B cell (primary cell): ENCODE results near the gene GREM1. TPM values are rescaled to one million over a fixed set of nuclear protein-coding genes. Genes with fewer than 3 reads are reported as not detected.

Source experiments
- ATAC-seq: fragments of 200-7000 bp; cut with Tn5 transposase; one replicate; pipeline ENCODE4 v1.10.0; 2021; ENCODE audit warnings: low read depth, mild to moderate bottlenecking, moderate number of reproducible peaks, moderate library complexity
- CTCF ChIA-PET: fragments of 350-600 bp; sonication (Branson Sonifier 250); formaldehyde crosslinking; loops from one replicate; lab custom pipeline; 2021; ENCODE audit warnings: antibody characterized with exemption, inconsistent platforms; lab: Charles Lee
- POLR2A ChIA-PET: fragments of 350-600 bp; sonication (Branson Sonifier 250); formaldehyde crosslinking; loops from one replicate; lab custom pipeline; 2021; ENCODE audit warnings: antibody characterized with exemption; lab: Charles Lee
- DNase-seq: peaks from one replicate; pipeline ENCODE4 v3.0.0; 2013
- H2AFZ ChIP-seq: 2 replicates; pipeline ENCODE4 v1.6.1; 2012; ENCODE audit warnings: mild to moderate bottlenecking, low read depth, low read length; ENCODE audit not compliant: insufficient read depth, poor library complexity, severe bottlenecking
- H3K27ac ChIP-seq, 2 donors: 1 replicate in 1 of 2; 2 replicates in 1 of 2; pipeline ENCODE4 v1.5.1; 2012 to 2013; ENCODE audit warnings: low read length in 2 of 2, mild to moderate bottlenecking in 2 of 2, moderate library complexity in 1 of 2
- H3K27me3 ChIP-seq, 4 experiments: fragments of 200-600 bp in 1 of 4; sonication (generic) in 1 of 4; replicated peaks in 1 of 4; 1 replicate in 2 of 4; 2 replicates in 2 of 4; pipeline versions ENCODE4 v1.6.1 to v1.7.0; 2013 to 2016; ENCODE audit warnings: low read length in 3 of 4, mild to moderate bottlenecking in 2 of 4, mixed read lengths in 1 of 4, moderate library complexity in 1 of 4; ENCODE audit not compliant: insufficient read depth in 4 of 4, control insufficient read depth in 3 of 4; ENCODE audit errors: control extremely low read depth in 1 of 4
- H3K36me3 ChIP-seq, 2 experiments: replicated peaks in 1 of 2; 1 replicate in 1 of 2; 2 replicates in 1 of 2; pipeline versions ENCODE4 v1.6.1 to v1.7.1; 2013; ENCODE audit warnings: low read length in 1 of 2; ENCODE audit not compliant: insufficient read depth in 2 of 2, control insufficient read depth in 1 of 2; ENCODE audit errors: control extremely low read depth in 1 of 2, extremely low read depth in 1 of 2
- H3K4me1 ChIP-seq, 2 donors: fragments of 200-600 bp in 1 of 2; sonication (generic) in 1 of 2; 1 replicate in 1 of 2; 2 replicates in 1 of 2; pipeline versions ENCODE4 v1.5.1 to v1.6.1; 2013 to 2017; ENCODE audit warnings: low read length in 2 of 2; ENCODE audit not compliant: control insufficient read depth in 2 of 2, insufficient read depth in 2 of 2
- H3K4me2 ChIP-seq: replicated peaks from 2 replicates; pipeline ENCODE3; 2012; ENCODE audit warnings: mild to moderate bottlenecking, low read depth, low read length; ENCODE audit not compliant: poor library complexity, severe bottlenecking
- H3K4me3 ChIP-seq, 5 experiments: fragments of 200-600 bp in 1 of 5; sonication (generic) in 1 of 5; 1 replicate in 3 of 5; 2 replicates in 2 of 5; pipeline versions ENCODE4 v1.5.1 to v1.7.0; 2011 to 2016; ENCODE audit warnings: low read length in 4 of 5, mild to moderate bottlenecking in 4 of 5, low read depth in 2 of 5, control low read depth in 1 of 5, moderate library complexity in 1 of 5; ENCODE audit not compliant: insufficient read depth in 1 of 5; ENCODE audit errors: control extremely low read depth in 1 of 5, extremely low read depth in 1 of 5
- H3K79me2 ChIP-seq: fragments of 200-600 bp; sonication (generic); one replicate; pipeline ENCODE4 v1.6.0; 2016; ENCODE audit warnings: low read length; ENCODE audit not compliant: control insufficient read depth, insufficient read depth
- H3K9ac ChIP-seq: fragments of 200-600 bp; sonication (generic); 2 replicates; pipeline ENCODE4 v1.6.1; 2017; ENCODE audit warnings: mild to moderate bottlenecking, low read length, moderate library complexity
- H3K9me3 ChIP-seq, 3 donors: one replicate each; pipeline versions ENCODE4 v1.6.1 to v1.7.1; 2013; ENCODE audit warnings: low read length in 2 of 3; ENCODE audit not compliant: control insufficient read depth in 2 of 3, insufficient read depth in 1 of 3; ENCODE audit errors: control extremely low read depth in 1 of 3
- H4K20me1 ChIP-seq: 2 replicates; pipeline ENCODE4 v1.6.0; 2012; ENCODE audit warnings: mild to moderate bottlenecking, low read length; ENCODE audit not compliant: insufficient read depth, control insufficient read depth, poor library complexity, severe bottlenecking
- H3K27ac Mint-ChIP-seq: one replicate; pipeline ENCODE4 v1.8.0; 2021; ENCODE audit warnings: mixed read lengths
- H3K27me3 Mint-ChIP-seq: one replicate; pipeline ENCODE4 v1.8.0; 2021; ENCODE audit warnings: mixed read lengths
- H3K4me1 Mint-ChIP-seq: one replicate; pipeline ENCODE4 v1.8.0; 2021; ENCODE audit warnings: mixed read lengths
- H3K4me3 Mint-ChIP-seq: one replicate; pipeline ENCODE4 v1.8.0; 2021; ENCODE audit warnings: mixed read lengths
- H3K9me3 Mint-ChIP-seq: one replicate; pipeline ENCODE4 v1.8.0; 2022; ENCODE audit warnings: mixed read lengths; ENCODE audit not compliant: insufficient read depth
- CTCF ChIP-seq: fragments of 200-600 bp; IDR thresholded peaks from one replicate; pipeline ENCODE4 v1.8.0; 2022; ENCODE audit warnings: antibody characterized with exemption, mild to moderate bottlenecking
- EZH2 ChIP-seq: IDR thresholded peaks from 2 replicates; pipeline ENCODE4 v1.6.1; 2012; ENCODE audit warnings: borderline replicate concordance, low read depth, mild to moderate bottlenecking, moderate library complexity, low read length; ENCODE audit not compliant: insufficient read depth, poor library complexity, severe bottlenecking
- WGBS: methylation state at CpG from one replicate; pipeline ENCODE4 v1.1.5; 2013; ENCODE audit warnings: missing lambda C conversion rate; ENCODE audit not compliant: insufficient coverage; 5-methylcytosine and 5-hydroxymethylcytosine counted together
- intact Hi-C: fragments of 100-400 bp; cut with micrococcal nuclease; formaldehyde crosslinking; loops from one replicate; pipeline ENCODE4 v1.10.0; 2022
- polyA plus RNA-seq: library from polyadenylated mRNA; depleted of rRNA; stranded (reverse); fragments of >200 nt; gene quantifications from 2 replicates; pipeline ENCODE4 v1.2.3, GENCODE V29; 2012
- total RNA-seq, 2 donors: library from RNA; stranded (reverse); fragments of 120-200 nt in 1 of 2; gene quantifications; 1 replicate in 1 of 2; 2 replicates in 1 of 2; pipeline versions ENCODE4 v1.2.3 to v1.2.4, GENCODE V29; 2013 to 2022

GREM1 gene
- total and polyA plus RNA-seq, 2 donors (not counting 1 experiment from before 2014, with no cell fraction given): not detected

- DNase-seq (no peak), ATAC-seq (no peak)
- H3K9ac ChIP-seq: no peak overlapping the region
- H3K27ac ChIP-seq: no peak overlapping the region
- ChIA-PET CTCF (no interaction called here), POLR2A (no interaction called here)
- Mint-ChIP-seq H3K27me3 (no peaks in the 10 kb centered on the region), H3K27ac (no peak overlapping the region), H3K9me3 (no peaks in the 10 kb centered on the region), H3K4me3 (no peak overlapping the region), H3K4me1 (no peaks in the 10 kb centered on the region)
- no peaks in the 10 kb centered on the region for H3K27me3 ChIP-seq
- no peak overlapping the region for H3K4me2 ChIP-seq
- intact Hi-C loops: no loop called here
- no peaks in the 10 kb centered on the region for H3K36me3 ChIP-seq
- H2AFZ ChIP-seq: no peak overlapping the region
- no peak overlapping the region for H3K4me3 ChIP-seq
- TF ChIP-seq EZH2: no peak
- no peak for TF ChIP-seq CTCF
- no peaks in the 10 kb centered on the region for H3K4me1 ChIP-seq
- H3K9me3 ChIP-seq: no peaks in the 10 kb centered on the region
- WGBS: no CpG with 5 or more reads among the region's 2 CpGs
- no peaks in the 10 kb centered on the region for H3K79me2 ChIP-seq
- H4K20me1 ChIP-seq: no peaks in the 10 kb centered on the region
Observed at GRCh38 chr15:32692286-32692685, 25.5 kb upstream of the GREM1 start.

GRCh38 chr15:32694222-32694983 is 23.4 kb upstream of the GREM1 start:
- DNase-seq (no peak), ATAC-seq (no peak)
- ChIA-PET POLR2A (no interaction called here), CTCF (no interaction called here)
- peaks cover 4% of the 10 kb centered on the region for H3K27me3 Mint-ChIP-seq
- intact Hi-C loops: no loop called here
- no peaks in the 10 kb centered on the region for H4K20me1 ChIP-seq
- H3K9me3 ChIP-seq: no peaks in the 10 kb centered on the region
- H3K4me3 Mint-ChIP-seq: no peak overlapping the region
- no peak for TF ChIP-seq EZH2
- TF ChIP-seq CTCF: no peak
- no peaks in the 10 kb centered on the region for H3K27me3 ChIP-seq
- H2AFZ ChIP-seq: no peak overlapping the region
- no CpG with 5 or more reads among the region's 3 CpGs for WGBS
- H3K27ac ChIP-seq: no peak overlapping the region
- H3K4me2 ChIP-seq: no peak overlapping the region
- H3K4me3 ChIP-seq: no peak overlapping the region
- no peaks in the 10 kb centered on the region for H3K4me1 Mint-ChIP-seq
- no peaks in the 10 kb centered on the region for H3K79me2 ChIP-seq
- H3K4me1 ChIP-seq: no peaks in the 10 kb centered on the region
- H3K9me3 Mint-ChIP-seq: no peaks in the 10 kb centered on the region
- H3K27ac Mint-ChIP-seq: no peak overlapping the region
- H3K36me3 ChIP-seq: no peaks in the 10 kb centered on the region
- no peak overlapping the region for H3K9ac ChIP-seq
